ENCODE data around the gene ARL6IP5.

Gene ARL6IP5

GRCh38 chr3:69116897-69117296 lies 32.2 kb downstream of the ARL6IP5 start:
- no peak for DNase-seq (ENCODE audit: low read depth in 2 of 2)

- no peak for DNase-seq (ENCODE audit: low read depth in 2 of 2)
Measured at GRCh38 chr3:69118555-69118954, 33.8 kb downstream of the ARL6IP5 start.

GRCh38 chr3:69119138-69119537 lies 34.4 kb downstream of the ARL6IP5 start:
- no peak for DNase-seq (ENCODE audit: low read depth in 2 of 2)

- no peak for DNase-seq (ENCODE audit: low read depth in 2 of 2)
Measured at GRCh38 chr3:69119681-69120080, 34.9 kb downstream of the ARL6IP5 start.

- peak; percentile 55 to 87 for DNase-seq (ENCODE audit: low read depth in 2 of 2)
Measured at GRCh38 chr3:69120879-69121464, 36.2 kb downstream of the ARL6IP5 start.

GRCh38 chr3:69121513-69121912 lies 36.8 kb downstream of the ARL6IP5 start:
- DNase-seq (ENCODE audit: low read depth in 2 of 2), result no peak

- no peak for DNase-seq (ENCODE audit: low read depth in 2 of 2)
Measured at GRCh38 chr3:69121950-69122349, 37.2 kb downstream of the ARL6IP5 start.

GRCh38 chr3:69122403-69122802 lies 37.7 kb downstream of the ARL6IP5 start, which contains the start of gene LMOD3:
TSS of gene LMOD3 (minus strand) at chr3:69122595. CDS start at chr3:69122386, 209 bp downstream.
- no peak for DNase-seq (ENCODE audit: low read depth in 2 of 2)

- DNase-seq (ENCODE audit: low read depth in 2 of 2), result no peak
Measured at GRCh38 chr3:69126216-69126615, 41.5 kb downstream of the ARL6IP5 start.

GRCh38 chr3:69126999-69127398 lies 42.3 kb downstream of the ARL6IP5 start:
- no peak for DNase-seq (ENCODE audit: low read depth in 2 of 2)

GRCh38 chr3:69128509-69128908 lies 43.8 kb downstream of the ARL6IP5 start:
- no peak for DNase-seq (ENCODE audit: low read depth in 2 of 2)

GRCh38 chr3:69129531-69129930 lies 44.8 kb downstream of the ARL6IP5 start:
- no peak for DNase-seq (ENCODE audit: low read depth in 2 of 2)

- DNase-seq (ENCODE audit: low read depth in 2 of 2), result no peak
Measured at GRCh38 chr3:69130689-69131088, 46.0 kb downstream of the ARL6IP5 start.

- DNase-seq (ENCODE audit: low read depth in 2 of 2), result no peak
Measured at GRCh38 chr3:69137005-69137404, 52.3 kb downstream of the ARL6IP5 start.

- no peak for DNase-seq (ENCODE audit: low read depth in 2 of 2)
Measured at GRCh38 chr3:69137412-69137811, 52.7 kb downstream of the ARL6IP5 start.

- no peak for DNase-seq (ENCODE audit: low read depth in 2 of 2)
Measured at GRCh38 chr3:69141313-69141712, 56.6 kb downstream of the ARL6IP5 start.

- no peak for DNase-seq (ENCODE audit: low read depth in 2 of 2)
Measured at GRCh38 chr3:69142090-69142489, 57.4 kb downstream of the ARL6IP5 start.

- no peak for DNase-seq (ENCODE audit: low read depth in 2 of 2)
Measured at GRCh38 chr3:69142797-69143454, 58.2 kb downstream of the ARL6IP5 start.

- no peak for DNase-seq (ENCODE audit: low read depth in 2 of 2)
Measured at GRCh38 chr3:69143612-69144011, 58.9 kb downstream of the ARL6IP5 start.

- no peak for DNase-seq (ENCODE audit: low read depth in 2 of 2)
Measured at GRCh38 chr3:69144631-69145245, 60.0 kb downstream of the ARL6IP5 start.

- no peak for DNase-seq (ENCODE audit: low read depth in 2 of 2)
Measured at GRCh38 chr3:69145688-69146087, 61.0 kb downstream of the ARL6IP5 start.

- no peak for DNase-seq (ENCODE audit: low read depth in 2 of 2)
Measured at GRCh38 chr3:69149586-69149985, 64.8 kb downstream of the ARL6IP5 start.

Data from stimulated activated CD4-positive, alpha-beta T cell treated with anti-CD3 and anti-CD28 coated beads, Interleukin-1b, Interleukin-23, amount 100 ng/mL, for 4 hours (primary cell).